OCI-M1 (cell line): Measurements from ENCODE around the gene TCEA3.
A peak's percentile ranks its signal among the peaks of the same experiment; 100 is the strongest.

Experiments used
- DNase-seq: peaks from one replicate; lab custom pipeline; 2025; lab: John Stamatoyannopoulos, UW

TCEA3 gene

GRCh38 chr1:23446661-23447310, 22.2 kb upstream of the TCEA3 start:
- no peak for DNase-seq

- no peak for DNase-seq
Measured at GRCh38 chr1:23444596-23445390, 20.2 kb upstream of the TCEA3 start.

- DNase-seq, result peak; percentile 38
Measured at GRCh38 chr1:23444104-23444533, 19.6 kb upstream of the TCEA3 start.

- DNase-seq, result no peak
Measured at GRCh38 chr1:23442751-23443150, 18.2 kb upstream of the TCEA3 start.

GRCh38 chr1:23441446-23442148, 17.0 kb upstream of the TCEA3 start:
- DNase-seq, result no peak

GRCh38 chr1:23438545-23438944, 14.0 kb upstream of the TCEA3 start:
- no peak for DNase-seq

GRCh38 chr1:23437355-23437664, 12.8 kb upstream of the TCEA3 start:
- no peak for DNase-seq

- DNase-seq, result no peak
Measured at GRCh38 chr1:23436520-23437354, 12.2 kb upstream of the TCEA3 start.

GRCh38 chr1:23434260-23434775, 9.8 kb upstream of the TCEA3 start:
- no peak for DNase-seq

- DNase-seq, result no peak
Measured at GRCh38 chr1:23433122-23433521, 8.6 kb upstream of the TCEA3 start.

GRCh38 chr1:23431431-23431830, 6.9 kb upstream of the TCEA3 start:
- no peak for DNase-seq

- DNase-seq, result no peak
Measured at GRCh38 chr1:23430803-23431202, 6.3 kb upstream of the TCEA3 start.

GRCh38 chr1:23428136-23428905, 3.8 kb upstream of the TCEA3 start:
- no peak for DNase-seq

GRCh38 chr1:23427550-23427949, 3.0 kb upstream of the TCEA3 start:
- DNase-seq, result no peak

- DNase-seq, result no peak
Measured at GRCh38 chr1:23426828-23427227, 2.3 kb upstream of the TCEA3 start.

- DNase-seq, result no peak
Measured at GRCh38 chr1:23425193-23425494, 596 bp upstream of the TCEA3 start.

- no peak for DNase-seq
Measured at GRCh38 chr1:23423415-23424292, 894 bp downstream of the TCEA3 start.

- DNase-seq, result no peak
Measured at GRCh38 chr1:23422941-23423340, 1.6 kb downstream of the TCEA3 start.

GRCh38 chr1:23422241-23422877, 2.2 kb downstream of the TCEA3 start:
- DNase-seq, result peak; percentile 60

- no peak for DNase-seq
Measured at GRCh38 chr1:23421753-23422240, 2.8 kb downstream of the TCEA3 start.
